Coronary artery (tissue), 2 donors: ENCODE data around the gene MRPS23.

Experiments used
- DNase-seq: peaks from one replicate; pipeline ENCODE4 v3.0.0-alpha.2; 2017; ENCODE audit warnings: low spot score
- H3K27ac ChIP-seq, 2 donors: fragments of 200-600 bp; sonication (generic); one replicate each; pipeline ENCODE4 v1.5.1; 2016 to 2019
- H3K4me3 ChIP-seq: fragments of 200-600 bp; sonication (generic); 2 replicates; pipeline ENCODE4 v1.5.1; 2016; ENCODE audit warnings: mild to moderate bottlenecking, moderate library complexity
- TF ChIP-seq, protein P1 (sequence below): fragments of 200-600 bp; sonication (generic); IDR thresholded peaks from one replicate; pipeline ENCODE4 v1.5.1; 2019; ENCODE audit warnings: antibody characterized with exemption

MRPS23 gene

DNA sequence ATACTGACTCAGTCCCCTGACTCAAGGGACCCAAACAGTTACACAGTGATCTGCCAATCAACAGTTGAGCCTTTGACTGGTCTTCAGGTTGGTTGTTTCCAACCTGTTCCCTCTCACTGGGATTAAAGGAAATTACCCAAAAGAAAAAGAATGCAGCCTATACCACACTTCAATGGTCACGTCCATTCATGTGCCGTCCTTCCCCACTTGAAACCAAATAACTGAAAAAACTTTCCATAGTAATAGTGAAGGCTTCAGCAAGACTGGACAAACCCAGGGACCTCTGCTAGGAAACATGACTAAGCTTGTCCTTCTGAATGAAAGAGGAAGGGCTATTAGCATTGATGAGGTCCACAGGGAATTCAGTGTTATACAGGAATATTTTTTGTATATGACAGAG, 30.6 kb downstream of the MRPS23 start:
- Histone ChIP-seq H3K4me3 (no peak overlapping the region), H3K27ac (no peak overlapping the region)
- TF ChIP-seq, protein P1, sequence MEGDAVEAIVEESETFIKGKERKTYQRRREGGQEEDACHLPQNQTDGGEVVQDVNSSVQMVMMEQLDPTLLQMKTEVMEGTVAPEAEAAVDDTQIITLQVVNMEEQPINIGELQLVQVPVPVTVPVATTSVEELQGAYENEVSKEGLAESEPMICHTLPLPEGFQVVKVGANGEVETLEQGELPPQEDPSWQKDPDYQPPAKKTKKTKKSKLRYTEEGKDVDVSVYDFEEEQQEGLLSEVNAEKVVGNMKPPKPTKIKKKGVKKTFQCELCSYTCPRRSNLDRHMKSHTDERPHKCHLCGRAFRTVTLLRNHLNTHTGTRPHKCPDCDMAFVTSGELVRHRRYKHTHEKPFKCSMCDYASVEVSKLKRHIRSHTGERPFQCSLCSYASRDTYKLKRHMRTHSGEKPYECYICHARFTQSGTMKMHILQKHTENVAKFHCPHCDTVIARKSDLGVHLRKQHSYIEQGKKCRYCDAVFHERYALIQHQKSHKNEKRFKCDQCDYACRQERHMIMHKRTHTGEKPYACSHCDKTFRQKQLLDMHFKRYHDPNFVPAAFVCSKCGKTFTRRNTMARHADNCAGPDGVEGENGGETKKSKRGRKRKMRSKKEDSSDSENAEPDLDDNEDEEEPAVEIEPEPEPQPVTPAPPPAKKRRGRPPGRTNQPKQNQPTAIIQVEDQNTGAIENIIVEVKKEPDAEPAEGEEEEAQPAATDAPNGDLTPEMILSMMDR: no peak
- DNase-seq: no peak

GRCh38 chr17:57818066-57818465, 31.8 kb downstream of the MRPS23 start:
- TF ChIP-seq, protein P1: no peak
- DNase-seq: no peak
- H3K4me3 ChIP-seq: no peak overlapping the region
- H3K27ac ChIP-seq: no peak overlapping the region

GRCh38 chr17:57817299-57817698, 32.5 kb downstream of the MRPS23 start:
- TF ChIP-seq, protein P1: no peak
- Histone ChIP-seq H3K4me3 (no peak overlapping the region), H3K27ac (no peak overlapping the region)
- DNase-seq: no peak

DNA sequence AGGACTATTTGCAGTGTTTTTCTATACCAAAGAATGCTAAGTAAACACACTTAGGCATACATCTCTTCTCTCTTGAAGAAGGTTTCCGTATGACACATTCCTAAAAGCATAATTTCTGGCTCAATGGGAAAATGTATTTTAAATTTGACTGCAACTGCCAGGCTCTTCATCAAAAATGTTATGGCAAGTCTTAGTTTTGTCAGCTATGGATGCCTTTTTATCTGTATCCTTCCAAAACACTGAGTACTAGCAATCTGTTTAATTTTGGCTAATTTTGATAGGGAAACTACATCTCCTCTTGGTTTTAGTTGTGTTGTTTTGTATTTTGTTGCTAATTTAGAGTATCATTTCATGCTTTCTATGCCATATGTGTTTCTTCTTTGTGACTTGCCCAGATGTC, 35.4 kb downstream of the MRPS23 start:
- Histone ChIP-seq H3K4me3 (no peak overlapping the region), H3K27ac (no peak overlapping the region)
- DNase-seq: no peak
- TF ChIP-seq, protein P1: no peak

GRCh38 chr17:57811638-57812280, 38.1 kb downstream of the MRPS23 start:
- TF ChIP-seq, protein P1: no peak
- DNase-seq: no peak
- Histone ChIP-seq H3K4me3 (peak overlapping the region; percentile 60), H3K27ac (peak overlapping the region; percentile 55 to 85)

GRCh38 chr17:57810721-57811637, 38.9 kb downstream of the MRPS23 start:
- Histone ChIP-seq H3K4me3 (peak overlapping the region; percentile 60), H3K27ac (peak overlapping the region; percentile 55 to 85)
- TF ChIP-seq, protein P1: no peak
- DNase-seq: peak; percentile 77
